HG02759 (cell line): ENCODE data around the gene CNPY1.
"Not testable (repeated sequence)": the region's sequence is repeated elsewhere in the genome, so short reads cannot be mapped to it uniquely, and the experiment has no call there.

Experiments used
- ATAC-seq: cut with Tn5 transposase; IDR thresholded peaks from one replicate; pipeline ENCODE4 v1.9.1; 2021; ENCODE audit warnings: mild to moderate bottlenecking, moderate library complexity; ENCODE audit not compliant: unreplicated experiment

CNPY1 gene

GRCh38 chr7:155579565-155579964 is 33.2 kb upstream of the CNPY1 start:
- ATAC-seq: no peak

GRCh38 chr7:155578016-155578415 is 31.7 kb upstream of the CNPY1 start:
- no peak for ATAC-seq

GRCh38 chr7:155577509-155577905 is 31.1 kb upstream of the CNPY1 start:
- no peak for ATAC-seq

- no peak for ATAC-seq
These were observed 30.6 kb upstream of the CNPY1 start for GRCh38 chr7:155576900-155577508.

- no peak for ATAC-seq
These were observed 30.1 kb upstream of the CNPY1 start for GRCh38 chr7:155576416-155576815.

- no peak for ATAC-seq
These were observed 28.4 kb upstream of the CNPY1 start for GRCh38 chr7:155574556-155575290.

GRCh38 chr7:155571581-155572345 is 25.4 kb upstream of the CNPY1 start:
- ATAC-seq: no peak

GRCh38 chr7:155570991-155571390 is 24.6 kb upstream of the CNPY1 start:
- no peak for ATAC-seq

- no peak for ATAC-seq
These were observed 24.0 kb upstream of the CNPY1 start for GRCh38 chr7:155570171-155570958.

- ATAC-seq: no peak
These were observed 23.3 kb upstream of the CNPY1 start for GRCh38 chr7:155569681-155570080.

- no peak for ATAC-seq
These were observed 22.6 kb upstream of the CNPY1 start for GRCh38 chr7:155568842-155569494.

- ATAC-seq: no peak
These were observed 21.9 kb upstream of the CNPY1 start for GRCh38 chr7:155568333-155568660.

GRCh38 chr7:155567646-155568332 is 21.4 kb upstream of the CNPY1 start:
- ATAC-seq: no peak

- ATAC-seq: no peak
These were observed 19.9 kb upstream of the CNPY1 start for GRCh38 chr7:155566011-155566836.

- no peak for ATAC-seq
These were observed 19.2 kb upstream of the CNPY1 start for GRCh38 chr7:155565596-155565995.

- ATAC-seq: not testable (repeated sequence)
These were observed 16.6 kb upstream of the CNPY1 start for GRCh38 chr7:155562976-155563375.

GRCh38 chr7:155562106-155562505 is 15.7 kb upstream of the CNPY1 start:
- no peak for ATAC-seq

- ATAC-seq: no peak
These were observed 14.8 kb upstream of the CNPY1 start for GRCh38 chr7:155560982-155561686.
